OCI-LY3 (cell line): ENCODE measurements around the gene REXO1.

ENCODE experiments used
- H2AFZ ChIP-seq: fragments of 200-600, 300-600 bp; shearing (Covaris generic); 2 replicates; pipeline ENCODE4 v1.6.0; 2014; ENCODE audit warnings: antibody characterized with exemption, low read depth, low read length
- H3K27ac ChIP-seq: fragments of 200-600, 300-600 bp; sonication (generic); 2 replicates; pipeline ENCODE4 v1.5.1; 2014; ENCODE audit warnings: mild to moderate bottlenecking, low read length, moderate library complexity, mixed read lengths
- H3K27me3 ChIP-seq: fragments of 200-600, 300-600 bp; sonication (generic); 2 replicates; pipeline ENCODE4 v1.6.1; 2014; ENCODE audit warnings: low read depth, low read length, mixed read lengths
- H3K36me3 ChIP-seq: fragments of 200-600, 300-600 bp; sonication (generic); replicated peaks from 2 replicates; pipeline ENCODE3; 2014; ENCODE audit warnings: low read depth, low read length, mixed read lengths
- H3K4me1 ChIP-seq: fragments of 300-600, 200-600 bp; sonication (generic); 2 replicates; pipeline ENCODE4 v1.6.1; 2014; ENCODE audit warnings: low read length, mixed read lengths
- H3K4me2 ChIP-seq: fragments of 200-600, 300-600 bp; sonication (generic); 2 replicates; pipeline ENCODE4 v1.6.1; 2014; ENCODE audit warnings: low read length, mixed read lengths
- H3K4me3 ChIP-seq: fragments of 300-600, 200-600 bp; sonication (generic); 2 replicates; pipeline ENCODE4 v1.5.1; 2014; ENCODE audit warnings: antibody characterized with exemption, mild to moderate bottlenecking, low read length, moderate library complexity
- H3K79me2 ChIP-seq: fragments of 300-600, 200-600 bp; shearing (Covaris generic); 2 replicates; pipeline ENCODE4 v1.6.1; 2014; ENCODE audit warnings: mild to moderate bottlenecking, low read length, mixed read lengths
- H3K9ac ChIP-seq: fragments of 300-600, 200-600 bp; shearing (Covaris generic); 2 replicates; pipeline ENCODE4 v1.6.0; 2014; ENCODE audit warnings: mild to moderate bottlenecking, low read length, moderate library complexity
- H3K9me3 ChIP-seq: fragments of 200-600, 300-600 bp; shearing (Covaris generic); 2 replicates; pipeline ENCODE4 v1.6.1; 2014; ENCODE audit warnings: low read length, mixed read lengths; ENCODE audit not compliant: insufficient read depth
- H4K20me1 ChIP-seq: fragments of 200-600, 300-600 bp; sonication (generic); 2 replicates; pipeline ENCODE4 v1.6.1; 2016; ENCODE audit warnings: low read length, mixed read lengths; ENCODE audit not compliant: insufficient read depth
- CTCF ChIP-seq: fragments of 200-600, 300-600 bp; sonication (generic); IDR thresholded peaks from 2 replicates; pipeline ENCODE4 v1.5.1; 2014; ENCODE audit warnings: antibody characterized with exemption, low read length, low read depth
- EZH2phosphoT487 ChIP-seq: fragments of 200-600 bp; shearing (Covaris generic); IDR thresholded peaks from 2 replicates; pipeline ENCODE4 v1.6.1; 2018; ENCODE audit warnings: antibody characterized with exemption, mixed run types, low read depth

REXO1 gene

GRCh38 chr19:1823539-1824251 lies 24.6 kb downstream of the REXO1 start:
- TF ChIP-seq EZH2phosphoT487 (no peak), CTCF (no peak)
- peaks cover 10% of the 10 kb centered on the region for H4K20me1 ChIP-seq

GRCh38 chr19:1823020-1823419 lies 25.3 kb downstream of the REXO1 start:
- no peak overlapping the region for H3K9ac ChIP-seq

More at GRCh38 chr19:1823539-1824251, 24.6 kb downstream of the REXO1 start:
- Histone ChIP-seq H3K4me3 (no peak overlapping the region), H3K79me2 (peaks cover 3% of the 10 kb centered on the region; the same call in 1 of the 2 replicates), H3K27me3 (no peaks in the 10 kb centered on the region), H3K36me3 (peaks cover 37% of the 10 kb centered on the region), H3K4me2 (no peak overlapping the region), H2AFZ (no peak overlapping the region), H3K9ac (no peak overlapping the region), H3K27ac (no peak overlapping the region), H3K9me3 (no peaks in the 10 kb centered on the region), H3K4me1 (no peaks in the 10 kb centered on the region)

GRCh38 chr19:1822210-1822609 lies 26.1 kb downstream of the REXO1 start:
- Histone ChIP-seq H3K27ac (no peak overlapping the region), H3K4me2 (no peak overlapping the region), H3K4me3 (no peak overlapping the region), H2AFZ (no peak overlapping the region), H3K9me3 (no peaks in the 10 kb centered on the region), H3K36me3 (peaks cover 49% of the 10 kb centered on the region), H4K20me1 (peaks cover 10% of the 10 kb centered on the region), H3K27me3 (no peaks in the 10 kb centered on the region), H3K79me2 (no peaks in the 10 kb centered on the region; the same call in 1 of the 2 replicates), H3K4me1 (no peaks in the 10 kb centered on the region), H3K9ac (no peak overlapping the region)
- TF ChIP-seq EZH2phosphoT487 (no peak), CTCF (no peak)

More at GRCh38 chr19:1823020-1823419, 25.3 kb downstream of the REXO1 start:
- Histone ChIP-seq H3K4me2 (no peak overlapping the region), H2AFZ (no peak overlapping the region), H3K4me1 (no peaks in the 10 kb centered on the region), H3K79me2 (no peaks in the 10 kb centered on the region; the same call in 1 of the 2 replicates), H3K27me3 (no peaks in the 10 kb centered on the region), H3K36me3 (peaks cover 41% of the 10 kb centered on the region), H3K4me3 (no peak overlapping the region), H3K27ac (no peak overlapping the region), H3K9me3 (no peaks in the 10 kb centered on the region), H4K20me1 (peaks cover 10% of the 10 kb centered on the region)
- TF ChIP-seq CTCF (no peak), EZH2phosphoT487 (no peak)

GRCh38 chr19:1819341-1820255 lies 28.7 kb downstream of the REXO1 start:
- no peak overlapping the region for H3K27ac ChIP-seq
- no peaks in the 10 kb centered on the region for H3K27me3 ChIP-seq
- peaks cover 57% of the 10 kb centered on the region for H3K36me3 ChIP-seq
- no peak overlapping the region for H3K9ac ChIP-seq
- TF ChIP-seq EZH2phosphoT487 (no peak), CTCF (no peak)
- H2AFZ ChIP-seq = no peak overlapping the region
- no peak overlapping the region for H3K4me3 ChIP-seq
- no peaks in the 10 kb centered on the region for H4K20me1 ChIP-seq
- H3K79me2 ChIP-seq = no peaks in the 10 kb centered on the region
- no peak overlapping the region for H3K4me2 ChIP-seq
- no peaks in the 10 kb centered on the region for H3K9me3 ChIP-seq
- H3K4me1 ChIP-seq = no peaks in the 10 kb centered on the region
